ENCODE measurements around the gene ACMSD. TPM values are rescaled to one million over a fixed set of nuclear protein-coding genes. Genes with fewer than 3 reads are reported as not detected.
A peak's percentile ranks its signal among the peaks of the same experiment; 100 is the strongest.
"Not testable (repeated sequence)": the region's sequence is repeated elsewhere in the genome, so short reads cannot be mapped to it uniquely, and the experiment has no call there.

Gene ACMSD
- total RNA-seq, 1 donor from 2014 or later = not detected

DNA sequence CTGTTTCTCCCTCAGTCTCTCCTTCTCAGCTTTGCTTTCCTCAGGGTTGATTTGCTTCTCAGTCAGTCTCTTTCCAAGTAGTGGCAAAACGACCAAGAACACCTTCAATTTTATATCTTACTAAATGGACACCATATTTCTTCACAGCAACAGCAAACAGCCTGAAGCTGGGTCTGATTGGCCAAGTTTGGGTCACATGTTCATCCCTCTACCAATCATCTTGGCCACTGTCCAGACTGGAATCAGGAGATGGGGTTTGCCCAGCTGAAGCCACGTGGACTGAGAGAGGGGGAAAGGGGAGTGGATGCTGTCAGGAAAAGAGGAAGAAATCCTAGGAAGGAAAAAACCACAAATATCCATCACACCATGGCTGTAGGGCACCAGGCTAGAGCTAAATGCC, 42.0 kb upstream of the ACMSD start:
- Histone ChIP-seq H3K4me3 (no peak overlapping the region), H3K27me3 (no peaks in the 10 kb centered on the region), H3K36me3 (no peaks in the 10 kb centered on the region), H3K9me3 (no peaks in the 10 kb centered on the region), H3K27ac (no peak overlapping the region), H3K4me1 (no peaks in the 10 kb centered on the region)
- intact Hi-C loops (cut with DNase I) = no loop called here
- no peak for ATAC-seq
- no peak for TF ChIP-seq CTCF (IDR thresholded peaks at IDR 0.05)
- no peak for DNase-seq

GRCh38 chr2:134799936-134800335, 38.5 kb upstream of the ACMSD start:
- intact Hi-C loops (cut with DNase I) = no loop called here
- Histone ChIP-seq H3K4me3 (no peak overlapping the region), H3K9me3 (no peaks in the 10 kb centered on the region), H3K27me3 (no peaks in the 10 kb centered on the region), H3K4me1 (no peaks in the 10 kb centered on the region), H3K27ac (no peak overlapping the region), H3K36me3 (no peaks in the 10 kb centered on the region)
- TF ChIP-seq CTCF (IDR thresholded peaks at IDR 0.05) = no peak
- no peak for ATAC-seq
- DNase-seq = no peak

DNA sequence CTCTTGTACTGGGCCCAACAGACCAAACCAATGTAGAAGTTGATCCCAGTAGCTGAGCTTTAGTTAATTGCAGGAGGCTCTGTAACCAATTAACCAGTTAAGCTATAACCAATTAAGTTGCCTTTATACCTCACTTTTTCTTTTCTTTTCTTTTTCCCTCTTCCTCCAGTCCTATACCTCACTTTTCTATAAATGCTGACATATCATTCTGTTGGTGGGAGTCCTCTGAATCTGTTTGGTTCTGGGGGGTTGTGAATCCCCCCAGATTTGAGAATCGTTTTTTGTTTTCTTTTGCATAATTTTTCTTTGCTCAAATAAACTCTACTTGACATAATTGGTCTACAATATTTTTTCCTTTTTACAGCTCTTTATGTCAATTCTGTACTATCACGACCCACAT, 38.1 kb upstream of the ACMSD start:
- ATAC-seq (no peak), DNase-seq (no peak)
- Histone ChIP-seq H3K27ac (no peak overlapping the region), H3K27me3 (no peaks in the 10 kb centered on the region), H3K36me3 (no peaks in the 10 kb centered on the region), H3K4me3 (no peak overlapping the region), H3K9me3 (no peaks in the 10 kb centered on the region), H3K4me1 (no peaks in the 10 kb centered on the region)
- intact Hi-C loops (cut with DNase I) = no loop called here
- no peak for TF ChIP-seq CTCF (IDR thresholded peaks at IDR 0.05)

DNA sequence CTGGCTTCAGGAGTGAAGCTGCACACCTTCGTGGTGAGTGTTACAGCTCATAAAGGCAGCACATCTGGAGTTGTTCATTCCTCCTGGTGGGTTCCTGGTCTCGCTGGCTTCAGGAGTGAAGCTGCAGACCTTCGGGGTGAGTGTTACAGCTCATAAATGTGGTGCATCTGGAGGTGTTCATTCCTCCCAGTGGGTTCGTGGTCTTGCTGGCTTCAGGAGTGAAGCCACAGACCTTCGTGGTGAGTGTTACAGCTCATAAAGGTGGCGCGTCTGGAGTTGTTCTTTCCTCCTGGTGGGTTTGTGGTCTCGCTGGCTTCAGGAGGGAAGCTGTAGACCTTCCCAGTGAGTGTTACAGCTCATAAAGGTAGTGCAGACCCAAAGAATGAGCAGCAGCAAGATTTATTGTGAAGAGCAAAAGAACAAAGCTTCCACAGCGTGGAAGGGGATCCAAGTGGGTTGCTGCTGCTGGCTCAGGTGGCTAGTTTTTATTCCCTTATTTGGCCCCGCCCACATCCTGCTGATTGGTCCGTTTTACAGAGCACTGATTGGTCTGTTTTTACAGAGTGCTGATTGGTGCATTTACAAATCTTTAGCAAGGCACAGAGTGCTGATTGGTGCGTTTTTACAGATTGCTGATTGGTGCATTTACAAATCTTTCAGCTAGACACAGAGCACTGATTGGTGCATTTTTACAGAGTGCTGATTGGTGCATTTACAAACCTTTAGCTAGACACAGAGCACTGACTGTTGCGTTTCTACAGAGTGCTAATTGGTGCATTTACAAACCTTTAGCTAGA, 34.6 kb upstream of the ACMSD start:
- H3K36me3 ChIP-seq; intact Hi-C loops (cut with DNase I): not testable (repeated sequence)

GRCh38 chr2:134815741-134816140, 22.7 kb upstream of the ACMSD start:
- intact Hi-C loops (cut with DNase I) = no loop called here
- TF ChIP-seq CTCF (IDR thresholded peaks at IDR 0.05) = no peak
- no peaks in the 10 kb centered on the region for H3K4me1 ChIP-seq
- H3K27me3 ChIP-seq = no peaks in the 10 kb centered on the region
- ATAC-seq (no peak), DNase-seq (no peak)
- H3K27ac ChIP-seq = no peak overlapping the region
- no peaks in the 10 kb centered on the region for H3K36me3 ChIP-seq
- H3K4me3 ChIP-seq = no peak overlapping the region
- H3K9me3 ChIP-seq = peaks cover 6% of the 10 kb centered on the region

More for the DNA sequence above, 34.6 kb upstream of the ACMSD start:
- not testable (repeated sequence) for H3K4me3 ChIP-seq, H3K27ac ChIP-seq, H3K9me3 ChIP-seq, H3K4me1 ChIP-seq, DNase-seq, H3K27me3 ChIP-seq, ATAC-seq

GRCh38 chr2:134818321-134818720, 20.1 kb upstream of the ACMSD start:
- intact Hi-C loops (cut with DNase I) = no loop called here
- H3K27ac ChIP-seq = peak overlapping the region; percentile 13
- no peak for DNase-seq
- peak; percentile 93 for ATAC-seq
- TF ChIP-seq CTCF (IDR thresholded peaks at IDR 0.05) = no peak
- no peak overlapping the region for H3K4me3 ChIP-seq
- H3K27me3 ChIP-seq = no peaks in the 10 kb centered on the region
- no peaks in the 10 kb centered on the region for H3K36me3 ChIP-seq
- H3K4me1 ChIP-seq = no peaks in the 10 kb centered on the region
- H3K9me3 ChIP-seq = no peaks in the 10 kb centered on the region
